Activated CD4-positive, alpha-beta T cell treated with anti-CD3 and anti-CD28 coated beads, Interleukin-10, Interleukin-2, amounts not matched to agents 100 ng/mL and 50 ng/mL, durations not matched to agents 16 hours and 8 hours (primary cell): ENCODE measurements around the gene BCKDHA.

Source experiments
- DNase-seq: peaks from one replicate; pipeline ENCODE4 v3.0.0-alpha.2; 2020

BCKDHA gene

DNA sequence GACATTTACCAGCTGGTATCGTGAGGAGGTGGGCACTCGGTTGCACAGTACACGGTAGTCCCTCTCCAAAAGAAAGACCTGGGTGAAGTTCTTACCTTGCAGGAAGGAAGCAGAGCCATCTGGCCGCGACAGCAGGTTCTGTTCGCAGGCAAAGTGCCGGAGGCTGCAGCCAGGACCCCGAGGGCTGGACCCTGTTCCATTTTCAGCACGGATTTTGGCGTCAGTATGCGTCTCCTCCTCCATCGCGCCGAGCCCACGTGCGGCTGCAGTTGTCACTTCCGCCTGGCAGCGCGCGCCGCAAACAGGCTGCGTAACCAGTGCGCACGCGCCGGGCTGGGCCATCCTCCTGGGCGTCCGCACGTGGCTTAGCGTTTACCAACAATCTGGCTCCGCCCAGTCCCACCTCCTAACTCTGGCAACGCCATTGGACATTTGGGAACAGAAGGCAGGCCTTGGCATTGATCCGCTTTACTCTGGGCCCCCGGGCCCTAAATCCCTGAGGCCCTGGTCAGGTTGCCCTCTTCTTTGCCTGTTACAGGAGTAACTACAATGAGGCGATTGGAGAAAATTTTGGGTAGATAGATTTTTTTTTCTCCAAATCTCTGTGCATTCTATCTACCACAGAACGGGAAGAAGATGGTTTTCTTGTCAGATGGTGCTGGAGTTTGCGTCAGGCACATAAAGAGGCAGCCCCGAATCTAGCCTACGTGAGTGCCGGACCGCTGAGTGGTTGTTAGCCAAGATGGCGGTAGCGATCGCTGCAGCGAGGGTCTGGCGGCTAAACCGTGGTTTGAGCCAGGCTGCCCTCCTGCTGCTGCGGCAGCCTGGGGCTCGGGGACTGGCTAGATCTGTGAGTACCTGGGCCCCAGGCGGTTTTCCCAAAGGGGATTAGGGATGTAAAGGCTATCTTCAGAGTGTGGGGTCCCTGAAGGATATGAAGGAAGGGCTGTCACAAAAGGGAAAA lies at the start of gene BCKDHA, which contains the start of gene EXOSC5:
Gene BCKDHA, plus strand, starts transcription at position 733 of the 964 bp plus-strand sequence. Its CDS starts 10 bp downstream, at position 743.
Gene EXOSC5, minus strand, starts transcription at position 274 of the 964 bp plus-strand sequence. Its CDS starts 31 bp downstream, at position 243.
- peak; percentile 100 for DNase-seq

GRCh38 chr19:41350735-41351338 lies 46.8 kb upstream of the BCKDHA start:
- peak; percentile 37 for DNase-seq

DNA sequence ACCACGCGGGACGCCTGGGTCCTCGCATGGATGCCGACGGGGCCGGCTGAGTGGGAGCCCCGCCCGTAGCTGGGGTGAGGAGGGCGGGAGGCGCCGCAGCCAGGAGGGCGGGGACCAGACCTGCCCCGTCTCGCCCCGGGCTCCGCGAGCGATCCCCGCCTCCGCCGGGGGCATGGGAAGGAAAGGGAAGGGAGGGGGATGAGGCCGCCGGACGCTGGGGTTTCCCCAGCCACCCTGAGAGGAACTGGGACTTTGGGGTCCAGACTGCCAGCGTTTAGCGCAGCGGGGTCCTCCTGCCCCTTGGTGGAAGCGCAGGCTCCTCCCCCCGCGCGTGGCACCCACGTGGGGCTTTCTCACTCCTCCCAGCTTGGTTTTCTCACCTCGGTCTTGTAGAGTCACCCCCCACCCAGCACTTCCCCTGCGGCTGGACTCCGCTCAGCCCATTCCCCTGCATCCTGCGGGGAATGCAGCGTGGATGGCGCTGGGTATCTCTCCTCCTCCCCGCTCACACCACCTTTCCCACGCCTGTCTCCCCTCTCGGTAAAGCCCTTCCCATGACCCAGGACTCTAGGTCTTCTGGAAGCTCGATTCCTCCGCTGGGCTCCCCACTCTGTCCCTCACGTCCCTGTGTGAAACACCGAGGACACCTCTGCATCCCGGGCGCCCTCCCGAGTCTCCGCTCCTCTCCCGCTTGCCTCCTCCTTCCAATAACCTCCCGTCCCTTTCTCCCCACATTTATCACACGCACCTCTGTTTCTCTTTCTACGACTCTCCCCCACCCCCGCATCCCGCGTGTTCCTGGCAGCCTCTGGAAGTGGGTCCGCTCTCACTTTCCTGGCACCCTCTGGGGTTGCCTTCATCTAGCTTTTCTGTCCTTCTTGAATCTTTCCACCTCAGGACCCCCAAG lies 46.0 kb upstream of the BCKDHA start:
- peak; percentile 86 for DNase-seq

- DNase-seq, result no peak
Observed at GRCh38 chr19:41352279-41352608, 45.4 kb upstream of the BCKDHA start.

GRCh38 chr19:41352609-41353465 lies 44.8 kb upstream of the BCKDHA start:
- DNase-seq, result peak; percentile 85

DNA sequence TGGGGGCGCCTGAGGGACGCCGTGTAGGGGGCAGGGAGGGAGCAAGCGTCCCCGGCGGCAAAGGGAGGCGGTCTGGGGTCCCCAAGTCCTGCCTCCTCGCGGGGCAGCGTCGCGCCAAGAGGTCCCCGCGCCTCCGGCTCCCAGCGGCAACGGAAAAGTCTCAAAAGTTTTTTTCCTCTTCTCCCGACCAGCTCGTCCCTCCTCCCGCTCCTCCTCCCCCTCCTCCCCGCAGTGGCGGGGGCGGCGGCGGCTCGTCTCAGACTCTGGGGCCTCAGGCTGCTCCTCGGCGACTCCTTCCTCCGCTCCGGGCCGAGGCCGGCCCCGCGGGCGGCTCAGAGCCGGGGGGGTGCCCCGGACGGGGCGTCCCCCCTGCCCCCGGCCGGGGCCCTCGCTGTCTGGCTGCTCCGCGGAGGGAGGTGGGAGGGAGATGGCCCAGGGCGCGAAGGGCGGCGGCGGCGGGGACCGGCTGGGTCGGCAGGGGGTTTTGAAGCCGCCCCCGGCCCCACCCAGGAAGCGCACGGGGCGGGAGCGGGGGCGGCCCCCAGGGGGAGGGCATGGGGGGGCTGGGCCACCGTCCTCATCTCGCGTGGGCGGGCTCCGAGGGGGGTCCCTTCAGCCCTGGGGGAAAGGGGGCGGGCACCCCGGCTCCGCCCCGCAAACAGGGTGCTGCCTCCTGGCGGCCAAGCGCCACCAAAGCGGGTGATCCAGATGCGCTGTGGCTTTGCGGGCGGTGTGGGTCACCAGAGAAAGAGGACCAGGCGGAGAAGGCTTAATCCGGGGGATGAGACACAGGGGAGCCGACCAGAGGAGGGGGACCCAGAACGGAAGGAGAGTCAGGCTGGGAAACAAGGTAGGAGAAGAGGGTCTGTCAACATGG lies 43.9 kb upstream of the BCKDHA start, which contains the start of gene TGFB1:
Gene TGFB1, minus strand, starts transcription at position 457 of the 877 bp plus-strand sequence. CDS start 878 bp downstream, outside the sequence.
- peak; percentile 94 for DNase-seq

GRCh38 chr19:41354343-41354953 lies 43.2 kb upstream of the BCKDHA start:
- no peak for DNase-seq

DNA sequence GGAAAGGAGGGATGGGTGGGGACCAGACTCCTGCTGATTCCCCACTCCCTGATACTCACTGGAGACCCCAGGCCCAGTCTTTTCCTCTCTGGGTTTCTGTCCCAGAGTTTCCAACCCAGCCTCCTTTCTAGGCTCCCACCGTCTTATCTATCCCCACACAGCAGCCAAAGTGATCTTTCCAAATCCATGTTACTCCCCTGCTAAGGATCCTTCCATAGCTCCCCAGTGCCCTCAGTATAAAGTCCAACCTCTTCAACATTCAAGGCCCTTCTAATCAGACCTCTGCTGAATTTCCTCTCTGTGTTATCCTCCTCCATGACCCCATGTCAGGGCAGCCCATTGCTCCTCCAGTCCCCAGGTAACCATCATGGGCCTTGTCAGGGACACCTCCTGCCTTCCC lies 42.6 kb upstream of the BCKDHA start:
- no peak for DNase-seq

- no peak for DNase-seq
Observed at GRCh38 chr19:41355802-41356201, 41.8 kb upstream of the BCKDHA start.

DNA sequence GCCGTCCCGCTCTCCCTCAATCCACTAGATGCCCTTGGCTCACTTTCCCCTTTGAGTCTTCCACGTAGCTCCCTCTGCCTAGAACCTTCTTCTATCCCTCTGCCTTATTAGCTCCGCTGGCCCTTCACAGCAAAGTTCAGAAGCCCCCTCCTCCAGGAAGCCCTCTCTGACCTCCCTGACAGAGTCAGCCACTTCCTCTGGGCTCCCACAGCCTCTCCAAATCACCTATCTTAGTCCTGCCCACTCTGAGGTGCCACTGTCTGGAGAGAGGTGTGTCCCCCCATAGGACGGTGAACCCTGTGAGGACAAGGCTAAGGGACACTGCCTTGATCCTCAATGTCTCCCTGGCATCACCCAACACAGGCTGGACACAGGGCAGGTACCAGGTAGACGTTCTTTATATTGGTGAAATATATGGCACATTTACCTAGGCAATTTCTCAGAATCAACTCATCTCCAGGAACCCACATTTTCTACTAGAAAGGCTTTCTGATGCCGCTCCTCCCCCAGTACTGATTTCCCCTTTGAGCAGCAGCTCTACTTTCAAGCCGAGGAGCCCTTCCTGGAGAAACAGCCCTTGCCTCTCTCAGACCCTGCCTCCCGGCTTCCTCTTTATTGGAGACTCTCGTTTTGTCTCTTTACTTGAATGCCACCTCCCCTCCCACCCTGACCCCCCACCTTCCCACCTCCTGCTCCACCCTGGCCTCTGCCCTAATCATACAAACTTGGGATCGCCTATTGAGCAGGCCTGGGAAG lies 40.5 kb upstream of the BCKDHA start:
- no peak for DNase-seq

DNA sequence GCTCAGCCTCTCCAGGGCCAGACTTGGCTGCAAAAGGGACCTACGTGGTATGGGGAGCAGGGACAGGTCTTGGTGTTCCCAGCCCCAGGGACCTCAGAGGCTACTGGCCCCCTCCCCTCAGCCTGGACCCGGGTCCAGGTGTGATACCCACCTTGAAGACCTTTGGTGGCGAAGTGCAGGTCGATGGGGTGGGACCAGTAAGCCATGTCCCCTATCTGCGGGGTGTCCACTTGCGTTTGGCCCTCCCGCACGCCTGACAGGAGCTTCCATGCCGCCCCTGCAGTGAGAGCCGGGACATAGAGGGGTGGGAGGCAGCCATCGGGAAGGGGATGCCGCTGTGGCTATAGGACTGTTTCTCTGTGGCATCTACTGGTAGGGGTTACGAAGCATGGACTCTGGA lies 39.9 kb upstream of the BCKDHA start:
- no peak for DNase-seq

GRCh38 chr19:41359741-41360140 lies 37.9 kb upstream of the BCKDHA start:
- DNase-seq, result no peak

DNA sequence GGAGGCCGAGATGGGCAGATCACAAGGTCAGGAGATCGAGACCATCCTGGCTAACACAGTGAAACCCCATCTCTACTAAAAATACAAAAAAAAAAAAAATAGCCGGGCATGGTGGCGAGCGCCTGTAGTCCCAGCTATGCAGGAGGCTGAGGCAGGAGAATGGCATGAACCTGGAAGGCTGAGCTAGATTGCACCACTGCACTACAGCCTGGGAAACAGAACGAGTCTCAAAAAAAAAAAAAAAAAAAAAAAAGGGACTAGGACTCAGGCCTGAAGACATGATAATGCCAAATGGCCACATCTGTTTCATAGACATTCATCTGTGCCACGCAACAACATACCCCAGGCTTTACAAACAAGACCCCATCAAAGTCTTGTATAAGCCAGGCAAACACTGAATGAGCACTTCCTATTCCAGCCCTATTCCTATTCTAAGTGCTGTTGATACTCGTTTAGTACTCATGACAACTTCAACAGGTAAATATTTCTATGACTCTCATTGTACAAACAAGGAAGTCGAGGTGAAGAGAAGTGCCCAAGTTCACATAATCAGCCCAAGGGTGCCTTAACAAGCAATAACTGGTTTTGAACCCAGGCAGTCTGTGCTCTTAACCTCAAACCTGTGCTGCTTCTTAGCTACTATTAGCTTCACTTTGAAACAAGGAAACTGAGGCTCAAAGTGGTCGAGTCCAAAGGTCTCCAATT lies 35.3 kb upstream of the BCKDHA start:
- DNase-seq, result no peak

- DNase-seq, result no peak
Observed at GRCh38 chr19:41363371-41363752, 34.3 kb upstream of the BCKDHA start.

DNA sequence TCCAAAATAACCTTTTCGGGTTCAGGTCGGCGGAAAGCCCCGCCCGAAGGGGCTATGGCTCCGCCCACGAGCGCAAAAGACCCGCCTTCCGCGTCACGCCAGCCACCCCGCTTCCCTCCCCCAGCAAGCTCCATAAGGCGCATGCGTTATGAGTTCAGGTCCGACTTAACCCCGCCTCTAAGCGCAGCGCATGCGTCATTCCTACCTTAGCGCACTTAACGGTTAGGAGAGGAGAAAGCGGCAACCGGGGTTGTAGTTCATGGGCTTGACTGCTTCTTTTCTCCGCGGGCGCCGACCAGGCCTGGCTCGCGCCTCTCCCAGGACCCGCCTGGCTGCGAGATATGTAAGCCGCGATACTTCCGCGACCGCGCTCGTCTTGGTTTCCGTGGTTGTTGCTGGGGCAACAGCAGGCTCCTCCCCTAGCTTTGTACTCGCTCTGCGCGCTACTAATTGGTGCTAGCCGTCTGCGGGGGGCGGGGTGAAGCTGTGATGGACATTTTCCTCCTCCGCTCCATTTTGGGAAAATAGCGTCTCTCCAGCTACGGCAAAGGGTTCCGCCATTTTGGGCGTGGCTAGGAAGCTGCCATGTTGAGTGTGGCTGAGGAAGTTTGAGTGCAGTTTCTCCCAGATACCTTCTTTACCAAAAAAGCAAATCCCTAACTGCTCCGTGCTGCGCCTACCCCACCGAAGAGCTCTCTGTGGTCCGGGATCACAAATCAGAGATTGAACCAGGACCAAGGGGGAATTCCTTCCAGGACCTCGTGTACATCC lies 33.7 kb upstream of the BCKDHA start, which contains the start of gene B9D2:
Gene B9D2, minus strand, starts transcription at position 397 of the 771 bp plus-strand sequence. CDS start 630 bp downstream, outside the sequence.
- DNase-seq, result peak; percentile 99

GRCh38 chr19:41364524-41365391 lies 32.9 kb upstream of the BCKDHA start:
- no peak for DNase-seq

- peak; percentile 23 for DNase-seq
Observed at GRCh38 chr19:41366089-41366488, 31.5 kb upstream of the BCKDHA start.
